Measurements from ENCODE around the gene SEMA4D.
"Not testable (repeated sequence)": the region's sequence is repeated elsewhere in the genome, so short reads cannot be mapped to it uniquely, and the experiment has no call there.

SEMA4D gene

GRCh38 chr9:89380437-89381307 is 117.2 kb downstream of the SEMA4D start:
- DNase-seq = no peak

GRCh38 chr9:89379508-89380115 is 118.3 kb downstream of the SEMA4D start:
- DNase-seq = no peak

GRCh38 chr9:89379031-89379430 is 118.9 kb downstream of the SEMA4D start:
- DNase-seq = no peak

GRCh38 chr9:89378541-89378940 is 119.4 kb downstream of the SEMA4D start:
- DNase-seq = no peak

- no peak for DNase-seq
These were observed 120.5 kb downstream of the SEMA4D start for GRCh38 chr9:89377411-89377810.

GRCh38 chr9:89376741-89377351 is 121.1 kb downstream of the SEMA4D start:
- no peak for DNase-seq

GRCh38 chr9:89376286-89376685 is 121.6 kb downstream of the SEMA4D start:
- DNase-seq = no peak

- DNase-seq = no peak
These were observed 122.6 kb downstream of the SEMA4D start for GRCh38 chr9:89375191-89375760.

GRCh38 chr9:89374176-89374575 is 123.7 kb downstream of the SEMA4D start:
- DNase-seq = no peak

GRCh38 chr9:89372979-89373378 is 124.9 kb downstream of the SEMA4D start:
- no peak for DNase-seq

- DNase-seq = no peak
These were observed 125.6 kb downstream of the SEMA4D start for GRCh38 chr9:89372230-89372816.

GRCh38 chr9:89371791-89372190 is 126.1 kb downstream of the SEMA4D start:
- DNase-seq = not testable (repeated sequence)

- DNase-seq = no peak
These were observed 127.3 kb downstream of the SEMA4D start for GRCh38 chr9:89370593-89370992.

- DNase-seq = no peak
These were observed 128.9 kb downstream of the SEMA4D start for GRCh38 chr9:89368978-89369377.

GRCh38 chr9:89368550-89368949 is 129.4 kb downstream of the SEMA4D start:
- no peak for DNase-seq

GRCh38 chr9:89367726-89368437 is 130.0 kb downstream of the SEMA4D start:
- no peak for DNase-seq

GRCh38 chr9:89367281-89367680 is 130.6 kb downstream of the SEMA4D start:
- no peak for DNase-seq

- no peak for DNase-seq
These were observed 131.2 kb downstream of the SEMA4D start for GRCh38 chr9:89366711-89367110.

GRCh38 chr9:89365532-89365912 is 132.4 kb downstream of the SEMA4D start:
- no peak for DNase-seq

- no peak for DNase-seq
These were observed 133.0 kb downstream of the SEMA4D start for GRCh38 chr9:89364666-89365531.

- DNase-seq = no peak
These were observed 133.8 kb downstream of the SEMA4D start for GRCh38 chr9:89363921-89364665.

All from NCI-H1436 (cell line).